Measurements from ENCODE around the gene ITGB4.

The ITGB4 gene

DNA sequence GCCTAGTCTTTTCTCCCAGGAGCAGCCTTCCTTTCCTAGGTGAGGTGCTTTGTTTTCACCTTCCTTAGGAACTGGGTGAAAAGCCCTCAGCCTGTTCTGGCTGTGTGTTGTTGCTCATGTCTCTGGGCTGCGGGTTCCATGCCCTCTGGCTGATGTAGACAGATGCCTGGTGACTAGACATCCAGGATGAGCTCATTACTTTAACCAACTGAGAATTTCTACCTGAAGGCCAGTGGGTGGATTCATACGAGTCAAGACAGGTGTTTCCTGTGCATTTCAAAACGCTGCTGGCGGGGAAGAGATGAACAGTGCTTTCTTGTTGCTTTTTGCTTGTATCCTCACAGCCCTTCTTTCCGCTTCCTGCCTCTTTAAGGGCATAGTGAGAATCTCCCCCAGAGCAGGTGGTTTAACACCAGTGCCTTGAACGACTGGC lies 31.8 kb upstream of the ITGB4 start:
- Histone ChIP-seq H3K27ac (ENCODE audit: low read length) (peak overlapping the region; percentile 90), H3K36me3 (replicated peaks; ENCODE audit: low read depth, low read length) (peaks cover 66% of the 10 kb centered on the region), H3K4me1 (ENCODE audit: low read length) (peaks cover 54% of the 10 kb centered on the region), H2AFZ (ENCODE audit: low read depth, low read length) (no peak overlapping the region), H4K20me1 (ENCODE audit: insufficient read depth, low read length) (no peaks in the 10 kb centered on the region), H3K27me3 (ENCODE audit: low read depth, low read length) (no peaks in the 10 kb centered on the region), H3K4me3 (ENCODE audit: low read length) (peak overlapping the region; percentile 16; the same call in 1 of the 2 replicates), H3K4me2 (ENCODE audit: low read length) (peak overlapping the region; percentile 87), H3K9ac (ENCODE audit: low read length) (peak overlapping the region; percentile 66), H3K9me3 (ENCODE audit: insufficient read depth, low read length) (no peaks in the 10 kb centered on the region), H3K79me2 (ENCODE audit: low read length) (peaks cover 91% of the 10 kb centered on the region)
- no peak for TF ChIP-seq EZH2phosphoT487 (IDR thresholded peaks at IDR 0.05; ENCODE audit: low read depth)
- TF ChIP-seq, protein P1, sequence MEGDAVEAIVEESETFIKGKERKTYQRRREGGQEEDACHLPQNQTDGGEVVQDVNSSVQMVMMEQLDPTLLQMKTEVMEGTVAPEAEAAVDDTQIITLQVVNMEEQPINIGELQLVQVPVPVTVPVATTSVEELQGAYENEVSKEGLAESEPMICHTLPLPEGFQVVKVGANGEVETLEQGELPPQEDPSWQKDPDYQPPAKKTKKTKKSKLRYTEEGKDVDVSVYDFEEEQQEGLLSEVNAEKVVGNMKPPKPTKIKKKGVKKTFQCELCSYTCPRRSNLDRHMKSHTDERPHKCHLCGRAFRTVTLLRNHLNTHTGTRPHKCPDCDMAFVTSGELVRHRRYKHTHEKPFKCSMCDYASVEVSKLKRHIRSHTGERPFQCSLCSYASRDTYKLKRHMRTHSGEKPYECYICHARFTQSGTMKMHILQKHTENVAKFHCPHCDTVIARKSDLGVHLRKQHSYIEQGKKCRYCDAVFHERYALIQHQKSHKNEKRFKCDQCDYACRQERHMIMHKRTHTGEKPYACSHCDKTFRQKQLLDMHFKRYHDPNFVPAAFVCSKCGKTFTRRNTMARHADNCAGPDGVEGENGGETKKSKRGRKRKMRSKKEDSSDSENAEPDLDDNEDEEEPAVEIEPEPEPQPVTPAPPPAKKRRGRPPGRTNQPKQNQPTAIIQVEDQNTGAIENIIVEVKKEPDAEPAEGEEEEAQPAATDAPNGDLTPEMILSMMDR (IDR thresholded peaks at IDR 0.05; ENCODE audit: low read depth, low read length), result no peak

DNA sequence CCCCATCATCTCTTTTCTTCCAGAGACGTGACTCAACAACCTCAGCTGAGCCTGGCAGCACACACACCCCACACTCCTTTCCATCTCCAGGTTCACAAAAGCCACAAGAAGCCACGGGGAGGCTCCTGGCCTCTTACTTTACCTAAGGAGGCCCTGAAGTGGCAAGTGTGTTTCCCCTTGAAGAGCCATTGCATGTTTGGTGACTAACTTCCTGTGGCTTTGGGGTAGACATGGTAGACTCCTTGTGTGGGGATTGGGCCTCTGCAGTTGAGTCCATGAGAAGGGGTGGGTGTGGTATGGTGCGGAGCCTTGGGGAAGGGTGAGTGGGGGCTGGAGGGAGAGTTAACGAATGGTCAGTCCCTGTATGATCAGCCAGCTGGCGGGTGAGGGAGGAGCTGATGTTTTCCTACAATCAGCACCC lies 29.9 kb upstream of the ITGB4 start:
- Histone ChIP-seq H3K27ac (ENCODE audit: low read length) (no peak overlapping the region), H3K79me2 (ENCODE audit: low read length) (peaks cover 83% of the 10 kb centered on the region), H3K36me3 (replicated peaks; ENCODE audit: low read depth, low read length) (peaks cover 71% of the 10 kb centered on the region), H4K20me1 (ENCODE audit: insufficient read depth, low read length) (no peaks in the 10 kb centered on the region), H3K9ac (ENCODE audit: low read length) (no peak overlapping the region), H3K4me3 (ENCODE audit: low read length) (no peak overlapping the region), H3K27me3 (ENCODE audit: low read depth, low read length) (no peaks in the 10 kb centered on the region), H3K4me2 (ENCODE audit: low read length) (no peak overlapping the region), H3K4me1 (ENCODE audit: low read length) (peaks cover 35% of the 10 kb centered on the region), H3K9me3 (ENCODE audit: insufficient read depth, low read length) (no peaks in the 10 kb centered on the region), H2AFZ (ENCODE audit: low read depth, low read length) (no peak overlapping the region)
- TF ChIP-seq, protein P1 (IDR thresholded peaks at IDR 0.05; ENCODE audit: low read depth, low read length), result no peak
- no peak for TF ChIP-seq EZH2phosphoT487 (IDR thresholded peaks at IDR 0.05; ENCODE audit: low read depth)

DNA sequence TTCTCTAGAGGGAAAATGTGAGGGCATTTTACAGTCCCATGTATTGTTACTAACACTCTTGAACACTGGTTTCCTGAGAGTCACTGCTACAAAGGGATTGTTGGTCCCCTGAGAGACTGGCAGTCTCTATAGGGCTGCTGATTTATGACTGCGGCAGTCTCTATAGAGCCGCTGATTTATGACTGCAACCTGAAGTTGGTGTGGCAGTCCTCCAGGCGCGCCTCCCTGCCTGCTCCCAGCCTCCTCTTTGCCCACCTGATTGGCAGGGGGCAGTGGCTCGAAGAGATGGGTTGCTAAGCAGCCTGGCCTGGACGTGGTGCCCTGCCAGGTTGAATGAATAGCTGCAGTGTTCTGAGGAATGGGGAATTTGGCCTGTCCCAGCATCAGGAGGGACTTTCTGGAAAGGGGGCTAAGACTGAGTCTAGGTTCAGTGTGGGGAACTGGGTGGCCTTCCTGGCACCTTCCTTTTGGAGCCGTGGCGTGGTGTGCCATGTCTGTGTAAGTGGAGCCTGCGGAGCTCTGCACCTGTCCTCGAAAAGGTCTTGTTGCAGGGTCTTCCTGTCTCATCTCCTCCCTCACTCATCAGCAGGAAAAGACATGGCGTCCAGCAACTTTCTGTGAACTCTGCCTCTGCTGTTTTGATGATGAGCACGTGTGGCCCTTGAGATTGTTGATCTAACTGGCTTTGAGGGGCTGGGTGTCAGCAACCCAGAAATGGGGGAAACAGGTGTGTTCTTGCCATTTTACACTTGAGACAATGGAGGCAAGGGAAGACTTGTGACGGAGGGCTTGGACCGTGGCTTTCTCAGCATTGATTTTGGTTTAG lies 29.2 kb upstream of the ITGB4 start:
- Histone ChIP-seq H2AFZ (ENCODE audit: low read depth, low read length) (no peak overlapping the region), H3K9ac (ENCODE audit: low read length) (no peak overlapping the region), H3K4me2 (ENCODE audit: low read length) (no peak overlapping the region), H3K27me3 (ENCODE audit: low read depth, low read length) (no peaks in the 10 kb centered on the region), H3K4me3 (ENCODE audit: low read length) (no peak overlapping the region), H3K36me3 (replicated peaks; ENCODE audit: low read depth, low read length) (peaks cover 66% of the 10 kb centered on the region), H3K27ac (ENCODE audit: low read length) (no peak overlapping the region), H3K9me3 (ENCODE audit: insufficient read depth, low read length) (no peaks in the 10 kb centered on the region), H4K20me1 (ENCODE audit: insufficient read depth, low read length) (no peaks in the 10 kb centered on the region), H3K4me1 (ENCODE audit: low read length) (peaks cover 29% of the 10 kb centered on the region), H3K79me2 (ENCODE audit: low read length) (peaks cover 78% of the 10 kb centered on the region)
- TF ChIP-seq, protein P1 (IDR thresholded peaks at IDR 0.05; ENCODE audit: low read depth, low read length), result no peak
- TF ChIP-seq EZH2phosphoT487 (IDR thresholded peaks at IDR 0.05; ENCODE audit: low read depth), result no peak

DNA sequence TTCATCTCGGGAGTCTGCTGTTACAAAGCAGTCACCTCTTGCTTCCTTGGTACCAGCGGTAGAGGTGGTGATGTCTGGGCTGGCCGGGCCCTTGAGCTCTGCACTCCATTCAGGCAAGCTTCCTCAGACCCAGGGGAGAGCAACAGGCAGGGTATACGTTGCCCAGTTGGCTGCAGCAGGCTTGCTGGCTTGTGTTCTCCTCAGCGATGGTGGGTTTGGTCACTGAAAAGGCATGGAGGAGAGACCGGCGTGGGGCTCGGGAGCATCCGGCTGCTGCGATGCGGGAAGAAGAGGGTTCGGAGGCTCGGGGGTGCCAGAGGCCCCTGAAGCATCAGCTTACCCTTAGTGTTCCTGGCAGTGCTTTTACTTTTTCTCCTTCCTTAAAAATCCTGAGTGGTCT lies 28.3 kb upstream of the ITGB4 start:
- peaks cover 61% of the 10 kb centered on the region for H3K36me3 ChIP-seq (replicated peaks; ENCODE audit: low read depth, low read length)

More for the DNA sequence above, 28.3 kb upstream of the ITGB4 start:
- TF ChIP-seq, protein P1 (IDR thresholded peaks at IDR 0.05; ENCODE audit: low read depth, low read length), result no peak
- no peak for TF ChIP-seq EZH2phosphoT487 (IDR thresholded peaks at IDR 0.05; ENCODE audit: low read depth)
- H4K20me1 ChIP-seq (ENCODE audit: insufficient read depth, low read length), result no peaks in the 10 kb centered on the region
- no peaks in the 10 kb centered on the region for H3K9me3 ChIP-seq (ENCODE audit: insufficient read depth, low read length)
- H3K4me2 ChIP-seq (ENCODE audit: low read length), result no peak overlapping the region
- peaks cover 19% of the 10 kb centered on the region for H3K4me1 ChIP-seq (ENCODE audit: low read length)
- peaks cover 75% of the 10 kb centered on the region for H3K79me2 ChIP-seq (ENCODE audit: low read length)
- H3K4me3 ChIP-seq (ENCODE audit: low read length), result no peak overlapping the region
- no peak overlapping the region for H2AFZ ChIP-seq (ENCODE audit: low read depth, low read length)
- H3K27me3 ChIP-seq (ENCODE audit: low read depth, low read length), result no peaks in the 10 kb centered on the region
- no peak overlapping the region for H3K9ac ChIP-seq (ENCODE audit: low read length)
- H3K27ac ChIP-seq (ENCODE audit: low read length), result no peak overlapping the region

All from OCI-LY3 (cell line).